HG02588 (cell line): ENCODE data around the gene FAM25C.
"Not testable (repeated sequence)": the region's sequence is repeated elsewhere in the genome, so short reads cannot be mapped to it uniquely, and the experiment has no call there.

Experiments used
- ATAC-seq: cut with Tn5 transposase; IDR thresholded peaks from one replicate; pipeline ENCODE4 v1.9.1; 2021; ENCODE audit warnings: mild to moderate bottlenecking, moderate library complexity; ENCODE audit not compliant: unreplicated experiment

Gene FAM25C

DNA sequence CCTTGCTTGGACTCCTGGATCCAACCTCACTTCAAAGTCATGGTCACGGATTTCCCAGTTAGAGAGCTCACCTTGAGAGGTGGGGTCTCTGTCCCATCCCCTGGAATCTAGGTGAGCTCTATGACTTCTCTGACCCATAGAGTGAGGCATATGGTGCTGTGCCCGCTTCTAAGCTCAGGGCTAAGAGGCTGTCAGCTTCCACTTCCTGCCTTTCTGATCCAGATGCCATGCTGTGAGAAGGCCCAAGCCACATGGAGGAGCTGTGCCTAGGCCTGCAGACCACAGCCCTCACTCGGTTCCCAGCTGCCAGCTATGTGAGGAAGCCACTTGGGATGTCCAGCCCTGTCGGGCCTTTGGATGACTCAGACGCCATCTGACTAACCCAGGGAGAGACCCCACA lies 39.9 kb downstream of the FAM25C start:
- not testable (repeated sequence) for ATAC-seq

DNA sequence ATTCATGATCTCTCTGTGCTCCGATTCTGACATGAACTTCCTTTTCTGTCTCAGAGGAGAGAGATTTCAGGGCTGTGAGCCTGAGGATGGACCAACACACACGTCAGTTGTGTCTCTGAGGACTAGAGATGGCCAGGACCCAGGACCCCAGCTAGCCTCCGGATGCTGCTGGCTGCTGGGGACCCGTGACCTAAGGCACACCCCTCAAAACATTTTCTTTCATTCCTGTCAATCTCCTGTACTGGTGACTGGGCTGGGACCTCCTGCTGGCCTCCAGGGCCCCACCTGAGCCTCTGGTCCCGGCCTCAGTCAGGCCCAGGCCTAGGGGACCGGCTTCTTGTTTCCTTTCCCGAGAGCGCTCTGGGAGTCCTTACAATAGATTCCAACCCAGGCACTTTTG lies 42.4 kb downstream of the FAM25C start:
- ATAC-seq, result not testable (repeated sequence)

- ATAC-seq, result not testable (repeated sequence)
These were observed 52.2 kb downstream of the FAM25C start for GRCh38 chr10:47947424-47947823.
